ENCODE measurements around the gene PRTN3.
A peak's percentile ranks its signal among the peaks of the same experiment; 100 is the strongest.

PRTN3 gene, protein sequence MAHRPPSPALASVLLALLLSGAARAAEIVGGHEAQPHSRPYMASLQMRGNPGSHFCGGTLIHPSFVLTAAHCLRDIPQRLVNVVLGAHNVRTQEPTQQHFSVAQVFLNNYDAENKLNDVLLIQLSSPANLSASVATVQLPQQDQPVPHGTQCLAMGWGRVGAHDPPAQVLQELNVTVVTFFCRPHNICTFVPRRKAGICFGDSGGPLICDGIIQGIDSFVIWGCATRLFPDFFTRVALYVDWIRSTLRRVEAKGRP

DNA sequence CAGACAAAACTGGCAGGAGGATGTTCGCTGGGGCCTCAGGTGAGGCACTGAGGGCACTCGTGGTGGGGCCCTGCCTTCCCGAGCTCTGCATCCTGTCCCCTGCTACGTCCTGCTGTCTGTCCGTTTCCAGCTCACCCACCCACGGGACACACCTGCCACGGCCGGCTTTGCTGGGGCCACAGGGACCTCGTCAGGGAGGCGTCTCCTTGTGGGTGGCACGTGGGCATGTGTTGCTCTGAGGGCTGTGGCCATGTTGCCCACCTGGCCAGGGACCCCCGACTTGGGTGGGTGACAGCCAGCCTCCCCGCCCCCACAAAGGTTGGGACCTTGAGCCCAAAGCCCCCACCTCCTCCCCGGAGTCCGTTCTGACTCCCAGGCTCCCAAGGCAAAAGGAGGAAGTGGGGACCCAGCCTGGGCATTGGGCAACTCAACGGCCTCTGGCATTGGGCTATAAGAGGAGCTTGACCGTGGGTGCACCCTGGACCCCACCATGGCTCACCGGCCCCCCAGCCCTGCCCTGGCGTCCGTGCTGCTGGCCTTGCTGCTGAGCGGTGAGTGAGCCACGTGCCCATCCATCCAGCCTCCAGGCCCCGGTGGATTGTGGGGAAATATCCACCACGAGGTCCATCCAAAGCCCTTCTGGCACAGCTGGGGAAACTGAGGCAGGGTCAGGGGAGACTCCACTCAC lies at the start of gene PRTN3:
Gene PRTN3 (plus strand): TSS at position 481 of the 688 bp plus-strand sequence. CDS start 10 bp downstream, at position 491.
- no peak for DNase-seq
- no peak for TF ChIP-seq POLR2A (IDR thresholded peaks at IDR 0.05; ENCODE audit: low read length)

DNA sequence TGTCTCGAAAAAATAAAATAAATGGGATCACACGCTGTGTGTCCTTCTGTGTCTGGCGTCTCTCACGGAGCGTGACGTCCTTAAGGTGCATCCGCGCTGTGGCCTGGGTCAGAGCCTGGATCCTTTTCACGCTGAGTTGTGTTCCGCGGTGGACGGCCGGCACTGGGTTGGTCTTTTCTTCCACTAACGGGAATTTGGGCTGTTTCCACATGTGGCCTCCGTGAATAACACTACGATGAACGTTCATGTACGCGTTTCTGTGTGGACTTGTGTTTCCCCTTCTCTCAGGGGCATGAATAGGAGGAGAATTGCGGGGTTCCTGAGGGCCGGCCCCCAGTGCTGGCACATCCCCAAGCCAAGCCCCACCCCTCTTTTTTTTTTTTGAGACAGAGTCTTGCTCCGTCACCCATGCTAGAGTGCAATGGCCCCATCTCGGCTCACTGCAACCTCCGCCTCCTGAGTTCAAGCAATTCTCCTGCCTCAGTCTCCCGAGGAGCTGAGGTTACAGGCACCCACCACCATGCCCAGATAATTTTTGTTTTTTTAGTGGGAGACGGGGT lies 49.7 kb upstream of the PRTN3 start:
- no peak for TF ChIP-seq GATA1 (IDR thresholded peaks at IDR 0.05; ENCODE audit: low read depth, low read length)
- TF ChIP-seq POLR2A (IDR thresholded peaks at IDR 0.05; ENCODE audit: low read length) = no peak

DNA sequence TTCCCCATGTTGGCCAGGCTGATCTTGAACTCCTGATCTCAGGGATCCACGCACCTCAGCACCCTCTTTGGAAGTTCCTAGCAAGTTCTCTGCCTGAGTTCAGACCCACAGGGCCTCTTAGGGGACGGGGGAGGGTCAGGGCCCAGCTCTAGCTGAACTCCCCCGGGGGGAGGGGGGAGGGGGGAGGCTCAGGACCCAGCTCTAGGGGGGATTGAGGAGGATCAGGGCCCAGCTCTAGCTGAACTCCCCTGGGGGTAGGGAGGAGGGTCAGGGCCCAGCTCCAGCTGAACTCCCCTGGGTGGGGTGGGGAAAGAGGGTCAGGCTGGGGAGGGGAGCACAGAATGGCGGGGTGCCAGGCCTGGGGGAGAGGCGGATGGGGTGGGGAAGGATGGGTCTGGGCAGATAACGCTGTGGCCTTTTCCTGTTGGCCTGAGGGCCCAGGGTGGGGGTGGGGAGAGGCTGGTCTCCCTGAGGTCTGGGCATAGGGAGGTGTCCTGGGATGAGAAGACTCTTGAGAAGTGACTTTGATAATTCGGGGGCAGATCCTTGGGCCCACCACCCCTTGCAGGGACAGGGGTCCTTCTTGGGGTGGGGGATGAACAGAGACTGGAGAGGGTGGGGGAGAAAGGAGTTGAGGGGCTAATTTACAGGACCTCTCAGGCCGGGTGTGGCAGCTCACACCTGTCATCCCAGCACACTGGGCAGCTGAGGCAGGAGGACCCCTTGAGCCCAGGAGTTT lies 49.1 kb upstream of the PRTN3 start:
- DNase-seq = peak; percentile 83 to 89
- TF ChIP-seq POLR2A (IDR thresholded peaks at IDR 0.05; ENCODE audit: low read length) (no peak), GATA1 (IDR thresholded peaks at IDR 0.05; ENCODE audit: low read depth, low read length) (no peak)

More for the DNA sequence above, 49.7 kb upstream of the PRTN3 start:
- DNase-seq = peak in 1 of 2 experiments; percentile 60

DNA sequence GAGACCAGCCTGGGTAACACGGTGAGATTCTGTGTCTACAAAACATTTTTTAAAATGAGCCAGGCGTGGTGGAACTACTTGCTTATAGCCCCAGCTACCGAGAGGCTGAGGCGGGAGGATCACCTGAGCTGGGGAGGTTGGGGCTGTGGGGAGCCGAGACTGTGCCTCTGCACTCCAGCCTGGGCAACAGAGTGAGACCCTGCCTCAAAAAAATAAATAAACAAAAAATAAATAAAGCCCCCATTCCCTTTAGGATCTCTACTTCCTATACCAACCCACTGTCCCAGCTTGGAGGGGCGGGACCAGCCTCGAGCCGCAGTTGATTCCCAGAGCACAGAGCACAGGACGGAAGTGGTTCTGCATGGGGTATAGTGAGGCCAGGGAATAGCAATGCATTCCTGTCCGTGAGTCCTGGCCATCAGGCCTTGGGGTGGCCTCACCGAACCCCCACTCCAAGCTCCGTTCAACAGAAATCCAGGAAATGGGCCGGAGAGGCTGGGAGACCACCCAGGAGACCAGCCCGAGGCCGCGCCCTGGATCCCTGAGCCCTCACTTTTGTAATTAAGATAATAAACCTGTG lies 48.4 kb upstream of the PRTN3 start:
- TF ChIP-seq POLR2A (IDR thresholded peaks at IDR 0.05; ENCODE audit: low read length) (no peak), GATA1 (IDR thresholded peaks at IDR 0.05; ENCODE audit: low read depth, low read length) (no peak)
- no peak for DNase-seq

DNA sequence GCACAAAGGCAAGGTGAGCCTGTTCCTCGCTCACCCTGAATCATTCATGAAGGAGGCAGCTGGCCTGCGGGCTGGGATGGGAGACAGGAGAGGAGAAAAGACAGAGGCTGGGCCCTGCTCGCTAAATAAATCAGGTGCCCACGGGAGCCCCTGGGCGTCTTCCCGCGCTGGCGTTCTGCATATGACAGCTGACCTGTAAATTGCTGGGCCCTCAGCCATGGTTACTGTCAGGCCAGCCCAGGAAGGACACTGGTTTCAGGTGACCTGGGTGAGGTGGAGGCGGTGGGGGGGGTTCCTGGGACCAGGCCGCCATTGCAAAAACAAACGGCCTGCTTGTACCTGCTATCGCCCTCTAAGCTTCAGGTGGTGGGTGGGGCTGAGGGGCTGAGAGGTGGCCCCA lies 47.0 kb upstream of the PRTN3 start:
- DNase-seq = no peak
- TF ChIP-seq GATA1 (IDR thresholded peaks at IDR 0.05; ENCODE audit: low read depth, low read length) = no peak
- no peak for TF ChIP-seq POLR2A (IDR thresholded peaks at IDR 0.05; ENCODE audit: low read length)

DNA sequence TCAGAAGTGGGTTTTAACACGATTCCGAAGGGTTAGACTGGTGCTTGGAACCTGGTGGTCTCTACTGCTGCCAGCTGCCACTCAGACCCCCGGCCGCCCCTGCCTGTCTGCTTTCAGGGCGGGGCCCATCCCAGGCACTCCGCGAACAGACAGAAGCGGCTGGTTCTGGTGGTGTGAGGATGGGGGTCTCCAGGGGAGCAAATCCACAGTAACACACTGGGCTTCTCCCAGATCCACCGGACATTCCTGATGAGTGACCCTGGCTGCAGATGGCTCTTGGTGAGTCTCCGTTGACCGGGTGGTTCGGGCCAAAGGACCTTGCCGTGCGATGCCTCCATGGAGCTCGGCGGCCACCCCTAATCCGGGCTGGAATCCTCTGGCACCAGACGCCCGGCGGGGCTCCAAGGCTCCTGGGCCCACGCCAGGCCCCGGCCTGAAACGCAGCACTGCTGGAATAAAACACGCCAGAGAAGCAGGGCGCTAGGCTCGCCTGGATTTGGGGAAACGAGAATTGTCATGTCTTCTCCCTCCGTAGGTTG lies 45.7 kb upstream of the PRTN3 start:
- DNase-seq = no peak
- no peak for TF ChIP-seq GATA1 (IDR thresholded peaks at IDR 0.05; ENCODE audit: low read depth, low read length)
- no peak for TF ChIP-seq POLR2A (IDR thresholded peaks at IDR 0.05; ENCODE audit: low read length)

DNA sequence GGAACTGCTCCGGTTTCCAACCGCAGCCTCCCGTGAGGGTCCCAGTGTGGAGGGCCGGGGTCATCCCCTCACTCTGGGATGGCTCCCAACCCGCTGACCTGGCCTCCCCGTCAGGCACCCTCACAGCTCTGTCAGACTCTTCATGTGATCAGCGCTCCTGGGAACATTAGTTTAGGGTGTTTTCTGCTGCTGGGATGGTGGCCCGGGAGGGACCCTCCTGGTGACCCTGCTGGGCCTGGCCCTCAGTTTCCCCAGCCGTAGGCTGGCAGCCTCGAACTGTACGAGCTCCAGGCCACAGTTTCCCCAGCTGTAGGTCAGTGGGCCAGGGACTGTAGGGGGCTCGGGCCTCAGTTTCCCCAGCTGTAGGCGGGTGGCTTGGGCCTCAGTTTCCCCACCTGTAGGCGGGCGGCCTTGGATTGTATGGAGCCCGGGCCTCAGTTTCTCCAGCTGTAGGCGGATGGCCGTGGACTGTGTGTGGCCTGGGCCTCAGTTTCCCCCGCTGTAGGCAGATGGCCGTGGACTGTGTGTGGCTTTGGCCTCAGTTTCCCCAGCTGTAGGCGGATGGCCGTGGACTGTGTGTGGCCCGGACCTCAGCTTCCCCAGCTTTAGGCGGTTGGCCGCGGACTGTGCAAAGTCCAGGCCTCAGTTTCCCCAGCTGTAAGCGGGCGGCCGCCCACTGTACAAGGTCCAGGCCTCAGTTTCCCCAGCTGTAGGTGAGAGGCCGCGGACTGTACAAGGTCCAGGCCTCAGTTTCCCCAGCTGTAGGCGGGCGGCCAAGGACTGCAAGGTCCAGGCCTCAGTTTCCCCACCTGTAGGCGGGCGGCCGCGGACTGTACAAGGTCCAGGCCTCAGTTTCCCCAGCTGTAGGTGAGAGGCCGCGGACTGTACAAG lies 44.9 kb upstream of the PRTN3 start:
- TF ChIP-seq GATA1 (IDR thresholded peaks at IDR 0.05; ENCODE audit: low read depth, low read length) (no peak), POLR2A (IDR thresholded peaks at IDR 0.05; ENCODE audit: low read length) (no peak)
- DNase-seq = no peak

DNA sequence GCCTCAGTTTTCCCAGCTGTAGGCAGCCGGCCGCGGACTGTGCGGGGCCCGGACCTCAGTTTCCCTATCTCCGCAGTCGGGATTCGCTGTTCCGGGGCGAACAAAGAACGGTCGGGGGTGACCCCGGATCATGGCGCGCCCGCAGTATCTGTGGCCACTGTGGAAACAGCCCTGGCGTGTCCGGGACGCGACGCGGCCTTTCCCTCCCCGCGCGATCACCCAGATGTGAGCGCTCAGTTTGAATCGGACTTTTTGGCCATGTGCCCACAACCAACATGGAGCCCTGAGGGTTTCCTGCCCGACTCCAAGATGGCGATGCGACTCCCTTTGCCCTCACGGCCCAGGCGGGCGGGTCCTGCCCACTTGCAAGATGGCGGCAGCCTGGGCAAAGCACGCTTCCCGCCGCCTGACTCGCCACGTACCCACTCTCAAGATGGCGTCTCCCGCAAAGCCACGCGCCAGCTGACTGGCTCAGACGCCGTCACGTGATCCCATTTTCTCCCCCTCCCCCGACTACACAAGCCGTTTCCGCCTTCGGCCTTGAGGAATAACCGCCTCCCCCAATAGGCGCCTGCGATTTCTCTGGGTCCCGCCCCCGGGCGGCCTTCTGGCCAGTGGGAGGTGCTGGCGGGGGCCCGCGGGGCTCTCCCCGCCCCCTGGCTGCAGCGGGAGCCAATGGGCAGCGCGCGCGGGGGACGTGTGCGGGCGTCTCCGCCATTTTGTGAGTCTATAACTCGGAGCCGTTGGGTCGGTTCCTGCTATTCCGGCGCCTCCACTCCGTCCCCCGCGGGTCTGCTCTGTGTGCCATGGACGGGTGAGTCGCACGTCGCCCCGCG lies 43.9 kb upstream of the PRTN3 start, which contains the start of gene PTBP1:
Gene PTBP1 (plus strand): TSS at position 761 of the 836 bp plus-strand sequence. CDS start 46 bp downstream, at position 807.
- TF ChIP-seq POLR2A (IDR thresholded peaks at IDR 0.05; ENCODE audit: low read length) = peak; percentile 77
- no peak for TF ChIP-seq GATA1 (IDR thresholded peaks at IDR 0.05; ENCODE audit: low read depth, low read length)
- DNase-seq = peak; percentile 100

DNA sequence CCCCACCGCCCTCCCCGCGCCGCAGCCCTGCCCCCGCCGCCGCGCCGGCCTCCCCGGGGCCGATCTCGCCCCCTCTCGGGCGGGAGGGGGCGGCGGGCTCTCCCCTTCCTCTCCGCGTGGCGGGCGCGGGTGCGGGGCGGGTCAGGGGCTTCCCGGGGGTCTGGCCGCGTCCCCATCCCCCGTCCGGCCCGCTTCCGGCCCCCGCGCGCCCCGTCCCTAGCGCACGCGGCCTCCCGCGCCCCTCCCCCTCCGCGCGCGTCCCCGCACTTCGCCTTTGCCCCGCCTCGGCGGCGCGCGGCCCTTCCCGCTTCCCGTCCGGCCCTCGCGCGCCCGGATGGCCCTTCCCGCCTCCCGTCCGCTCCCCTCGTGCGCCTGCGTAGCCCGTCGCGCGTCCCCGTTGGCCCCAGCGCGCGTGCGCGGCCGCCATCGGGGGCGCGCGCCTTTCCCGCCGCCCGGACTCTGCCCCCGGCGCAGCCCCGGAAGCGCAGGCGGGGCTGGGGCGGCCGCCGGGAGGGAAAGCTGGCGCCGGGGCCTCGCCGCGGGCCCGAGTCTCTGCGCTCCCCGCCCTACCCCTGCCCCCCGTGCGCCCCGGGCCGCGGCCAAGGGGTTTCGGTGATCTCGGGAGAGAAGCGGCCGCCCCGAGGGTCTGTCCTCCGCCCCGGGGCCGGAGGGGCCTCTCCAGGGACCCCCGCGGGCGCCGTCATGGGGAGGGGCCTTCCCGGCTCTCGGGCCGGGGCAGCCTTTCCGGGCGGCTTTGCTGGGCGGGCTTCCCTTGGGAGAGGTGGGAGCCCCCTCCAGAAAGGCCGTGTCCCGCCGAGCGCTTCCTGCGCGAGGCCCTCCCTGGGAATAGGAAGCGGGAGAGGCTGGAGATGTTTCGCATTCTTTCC lies 43.0 kb upstream of the PRTN3 start:
- DNase-seq = peak; percentile 95 to 97
- no peak for TF ChIP-seq GATA1 (IDR thresholded peaks at IDR 0.05; ENCODE audit: low read depth, low read length)
- no peak for TF ChIP-seq POLR2A (IDR thresholded peaks at IDR 0.05; ENCODE audit: low read length)

DNA sequence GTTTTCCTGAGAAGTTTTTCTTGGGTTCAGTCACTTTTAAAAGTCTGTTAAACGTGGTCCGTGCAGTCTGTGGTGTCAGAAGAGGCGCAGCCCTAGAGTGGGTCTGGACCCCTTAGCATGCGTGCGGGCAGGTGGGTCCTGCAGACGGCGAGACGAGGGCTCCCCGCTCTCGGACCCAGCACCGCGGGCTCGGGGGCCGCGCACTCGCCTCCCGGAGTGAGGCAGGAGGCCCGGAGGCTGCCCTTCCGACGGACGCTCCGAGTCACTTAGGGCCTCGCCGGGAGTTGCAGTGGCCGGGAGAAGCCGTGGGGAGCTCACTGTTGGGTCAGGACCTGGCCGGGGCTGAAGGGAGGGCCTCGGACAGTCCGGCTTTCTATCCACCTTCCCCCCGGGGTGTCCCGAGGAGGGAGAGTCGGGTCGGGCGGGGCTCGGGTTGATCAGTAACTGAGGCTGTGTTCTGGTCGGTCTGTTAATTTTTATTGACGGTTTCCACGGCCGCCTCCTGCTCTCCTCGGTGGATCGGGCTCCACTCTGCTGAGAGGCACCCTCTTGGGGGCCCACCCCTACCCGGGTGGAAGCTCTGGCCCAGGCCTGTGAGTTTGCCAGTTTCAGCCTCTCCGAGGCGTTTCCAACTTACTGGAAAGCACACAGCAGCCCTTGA lies 42.3 kb upstream of the PRTN3 start:
- peak; percentile 63 to 74 for DNase-seq
- TF ChIP-seq GATA1 (IDR thresholded peaks at IDR 0.05; ENCODE audit: low read depth, low read length) (no peak), POLR2A (IDR thresholded peaks at IDR 0.05; ENCODE audit: low read length) (no peak)

Data from erythroblast (primary cell).